Measurements from ENCODE around the gene TMEM82. TPM values are rescaled to one million over a fixed set of nuclear protein-coding genes. Genes with fewer than 3 reads are reported as not detected.

The TMEM82 gene
- total RNA-seq, 1 donor from 2014 or later, result not detected

- no peaks in the 10 kb centered on the region for H3K27me3 ChIP-seq (ENCODE audit: low read depth)
- H3K4me1 ChIP-seq, result peaks cover 11% of the 10 kb centered on the region
- peaks cover 7% of the 10 kb centered on the region for H3K36me3 ChIP-seq
- no peak overlapping the region for H3K27ac ChIP-seq (replicated peaks)
- no peak overlapping the region for H3K4me3 ChIP-seq
- intact Hi-C loops (cut with micrococcal nuclease), result no loop called here
- TF ChIP-seq CTCF (IDR thresholded peaks at IDR 0.05; ENCODE audit: borderline replicate concordance), result no peak
- no peak for DNase-seq
- H3K9me3 ChIP-seq (replicated peaks), result no peaks in the 10 kb centered on the region
Measured at GRCh38 chr1:15788624-15789301, 46.5 kb downstream of the TMEM82 start.

GRCh38 chr1:15796086-15796462 is 53.8 kb downstream of the TMEM82 start:
- intact Hi-C loops (cut with micrococcal nuclease), result no loop called here
- no peak for TF ChIP-seq CTCF (IDR thresholded peaks at IDR 0.05; ENCODE audit: borderline replicate concordance)
- no peaks in the 10 kb centered on the region for H3K27me3 ChIP-seq (ENCODE audit: low read depth)
- no peaks in the 10 kb centered on the region for H3K36me3 ChIP-seq
- no peak for DNase-seq
- no peaks in the 10 kb centered on the region for H3K9me3 ChIP-seq (replicated peaks)
- H3K27ac ChIP-seq (replicated peaks), result no peak overlapping the region
- peaks cover 27% of the 10 kb centered on the region for H3K4me1 ChIP-seq
- no peak overlapping the region for H3K4me3 ChIP-seq

Other genes with a start within 250 kb of the TMEM82 start
- gene CASP9, start 218.3 kb upstream of the TMEM82 start, total RNA-seq, result 14.1 TPM
- 16.2 TPM for gene DNAJC16, start 215.7 kb upstream of the TMEM82 start, total RNA-seq
- gene AGMAT, start 157.4 kb upstream of the TMEM82 start, total RNA-seq, result not detected
- gene DDI2, start 125.0 kb upstream of the TMEM82 start, total RNA-seq, result 22.5 TPM
- gene PLEKHM2, start 58.2 kb upstream of the TMEM82 start, total RNA-seq, result 90.3 TPM
- 34.0 TPM for gene SLC25A34, start 6.2 kb upstream of the TMEM82 start, total RNA-seq
- gene FBLIM1, start 16.3 kb downstream of the TMEM82 start, total RNA-seq, result 89.1 TPM
- gene UQCRHL, start 65.2 kb downstream of the TMEM82 start, total RNA-seq, result 6.0 TPM
- gene SPEN, start 105.2 kb downstream of the TMEM82 start, total RNA-seq, result 20.8 TPM
- gene ZBTB17, start 233.6 kb downstream of the TMEM82 start, total RNA-seq, result 24.7 TPM